WTC11 (cell line): Measurements from ENCODE around the gene NMU.

ENCODE experiments used
- ATF2 ChIP-seq: sonication (generic); formaldehyde crosslinking; IDR thresholded peaks from 2 replicates; pipeline ENCODE4 v1.8.1; 2022; ENCODE audit warnings: low read depth, missing genetic modification reagents, borderline replicate concordance
- CTCF ChIP-seq: fragments of 200-600 bp; IDR thresholded peaks from 2 replicates; pipeline ENCODE4 v1.8.0; 2022; ENCODE audit warnings: antibody characterized with exemption
- RELA ChIP-seq: sonication (generic); formaldehyde crosslinking; IDR thresholded peaks from 2 replicates; pipeline ENCODE4 v1.8.1; 2022; ENCODE audit warnings: missing genetic modification reagents, mild to moderate bottlenecking, borderline replicate concordance
- SMAD4 ChIP-seq: sonication (generic); formaldehyde crosslinking; IDR thresholded peaks from 2 replicates; pipeline ENCODE4 v1.8.0; 2022; ENCODE audit warnings: mild to moderate bottlenecking, missing genetic modification reagents
- USF1 ChIP-seq: sonication (generic); formaldehyde crosslinking; IDR thresholded peaks from 2 replicates; pipeline ENCODE4 v1.8.0; 2022; ENCODE audit warnings: mild to moderate bottlenecking, missing genetic modification reagents
- USF2 ChIP-seq: sonication (generic); formaldehyde crosslinking; IDR thresholded peaks from 2 replicates; pipeline ENCODE4 v1.8.1; 2023; ENCODE audit warnings: mild to moderate bottlenecking, missing genetic modification reagents, moderate library complexity
- ZNF512 ChIP-seq: sonication (generic); formaldehyde crosslinking; IDR thresholded peaks from 2 replicates; pipeline ENCODE4 v1.8.1; 2022; ENCODE audit warnings: missing genetic modification reagents, borderline replicate concordance
- TF ChIP-seq, protein P1 (sequence below): sonication (generic); formaldehyde crosslinking; IDR thresholded peaks from 2 replicates; pipeline ENCODE4 v1.8.0; 2022; ENCODE audit warnings: mild to moderate bottlenecking, missing genetic modification reagents
- TF ChIP-seq, protein P2 (sequence below): sonication (generic); formaldehyde crosslinking; conservative IDR thresholded peaks from 2 replicates; pipeline ENCODE4 v1.8.1; 2022; ENCODE audit warnings: mild to moderate bottlenecking, missing genetic modification reagents

- no peak for TF ChIP-seq SMAD4 (CRISPR knock-in tag)
- TF ChIP-seq RELA, result no peak
- TF ChIP-seq CTCF, result no peak
- TF ChIP-seq USF2, result no peak
- TF ChIP-seq, protein P1, sequence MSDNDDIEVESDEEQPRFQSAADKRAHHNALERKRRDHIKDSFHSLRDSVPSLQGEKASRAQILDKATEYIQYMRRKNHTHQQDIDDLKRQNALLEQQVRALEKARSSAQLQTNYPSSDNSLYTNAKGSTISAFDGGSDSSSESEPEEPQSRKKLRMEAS, result no peak
- no peak for TF ChIP-seq USF1
- TF ChIP-seq, protein P2, sequence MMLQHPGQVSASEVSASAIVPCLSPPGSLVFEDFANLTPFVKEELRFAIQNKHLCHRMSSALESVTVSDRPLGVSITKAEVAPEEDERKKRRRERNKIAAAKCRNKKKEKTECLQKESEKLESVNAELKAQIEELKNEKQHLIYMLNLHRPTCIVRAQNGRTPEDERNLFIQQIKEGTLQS (CRISPR knock-in tag), result no peak
- TF ChIP-seq ATF2, result no peak
- TF ChIP-seq ZNF512, result no peak
Observed at GRCh38 chr4:55578341-55579010, 57.6 kb downstream of the NMU start.
